Activated CD8-positive, alpha-beta memory T cell treated with anti-CD3 and anti-CD28 coated beads, Interleukin-2, amount 50 U/mL, for 24 hours (primary cell): ENCODE data around the gene CYGB.

Experiments used
- DNase-seq: peaks from one replicate; pipeline ENCODE4 v3.0.0-alpha.2; 2020; ENCODE audit errors: extremely low read depth

Gene CYGB

DNA sequence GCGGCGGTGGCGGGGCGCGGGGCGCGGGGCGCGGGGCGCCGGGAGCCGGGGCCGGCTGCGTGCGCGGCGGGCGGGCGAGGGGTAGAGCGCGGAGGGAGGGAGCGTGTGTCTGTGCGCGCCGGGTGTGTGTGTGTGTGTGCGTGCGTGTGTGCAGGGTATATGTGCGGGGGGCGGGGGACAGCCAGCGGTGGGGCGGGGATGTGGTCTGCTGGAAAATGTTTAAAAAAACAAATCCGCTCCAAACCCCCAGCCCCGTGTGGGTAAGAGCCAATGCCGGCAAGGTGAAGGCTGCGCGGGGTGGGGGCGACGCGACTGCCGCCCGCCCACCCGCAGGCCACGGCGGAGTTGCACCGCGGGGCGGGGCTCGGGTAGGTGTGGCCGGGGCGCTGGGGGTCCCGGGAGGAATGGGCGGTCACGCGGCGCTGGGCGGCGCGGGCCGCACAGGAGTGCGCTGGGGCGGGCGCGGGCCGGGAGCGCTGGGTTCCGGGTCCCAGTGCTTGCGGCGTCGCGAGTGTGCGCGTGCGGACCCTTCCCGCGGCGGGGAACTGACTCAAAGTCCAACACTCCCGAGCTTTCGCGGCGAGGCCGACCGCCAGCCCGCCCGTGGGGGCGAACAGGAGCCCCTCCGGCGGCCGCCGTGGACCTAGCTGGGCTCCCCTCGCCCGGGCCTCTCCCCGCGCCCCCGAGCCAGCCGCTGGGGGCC is at the start of gene CYGB:
Gene CYGB (minus strand): TSS at position 132 of the 703 bp plus-strand sequence. CDS start 167 bp downstream, outside the sequence.
- DNase-seq, result no peak

DNA sequence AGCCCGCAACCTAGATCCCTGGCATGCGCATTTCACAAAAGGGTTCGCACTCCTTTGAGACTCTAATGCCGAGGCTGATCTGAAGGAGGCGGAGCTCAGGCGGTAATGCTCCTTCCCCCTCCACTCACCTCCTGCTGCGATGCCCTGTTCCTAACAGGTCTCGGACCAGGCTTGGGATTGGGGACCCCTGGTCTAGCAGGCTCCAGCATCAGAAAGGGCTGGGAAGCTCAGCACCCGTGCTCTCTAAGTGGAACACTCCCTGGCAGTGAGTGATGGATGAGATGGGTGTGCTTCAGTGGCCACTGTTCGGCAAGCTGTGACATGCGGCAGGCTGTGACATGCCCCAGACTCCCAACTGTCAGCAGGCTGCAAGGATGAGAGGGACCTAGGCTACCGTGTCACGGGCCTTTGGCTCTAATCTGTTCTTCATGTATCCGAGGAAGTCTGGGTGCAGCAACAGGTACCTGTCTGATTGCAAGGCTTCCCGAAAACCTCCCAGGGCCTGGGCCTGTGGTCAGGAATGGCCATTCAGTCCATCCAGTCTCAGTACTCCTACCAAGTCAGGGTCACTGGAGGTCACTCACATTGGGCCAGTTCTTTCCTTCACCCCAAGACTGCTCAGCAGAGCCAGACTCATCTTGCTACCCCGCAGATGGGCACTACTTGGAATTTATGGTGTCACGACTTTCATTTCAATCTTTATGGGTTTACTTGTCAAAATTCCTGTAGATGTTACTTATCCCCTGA is 49.4 kb upstream of the CYGB start:
- no peak for DNase-seq

DNA sequence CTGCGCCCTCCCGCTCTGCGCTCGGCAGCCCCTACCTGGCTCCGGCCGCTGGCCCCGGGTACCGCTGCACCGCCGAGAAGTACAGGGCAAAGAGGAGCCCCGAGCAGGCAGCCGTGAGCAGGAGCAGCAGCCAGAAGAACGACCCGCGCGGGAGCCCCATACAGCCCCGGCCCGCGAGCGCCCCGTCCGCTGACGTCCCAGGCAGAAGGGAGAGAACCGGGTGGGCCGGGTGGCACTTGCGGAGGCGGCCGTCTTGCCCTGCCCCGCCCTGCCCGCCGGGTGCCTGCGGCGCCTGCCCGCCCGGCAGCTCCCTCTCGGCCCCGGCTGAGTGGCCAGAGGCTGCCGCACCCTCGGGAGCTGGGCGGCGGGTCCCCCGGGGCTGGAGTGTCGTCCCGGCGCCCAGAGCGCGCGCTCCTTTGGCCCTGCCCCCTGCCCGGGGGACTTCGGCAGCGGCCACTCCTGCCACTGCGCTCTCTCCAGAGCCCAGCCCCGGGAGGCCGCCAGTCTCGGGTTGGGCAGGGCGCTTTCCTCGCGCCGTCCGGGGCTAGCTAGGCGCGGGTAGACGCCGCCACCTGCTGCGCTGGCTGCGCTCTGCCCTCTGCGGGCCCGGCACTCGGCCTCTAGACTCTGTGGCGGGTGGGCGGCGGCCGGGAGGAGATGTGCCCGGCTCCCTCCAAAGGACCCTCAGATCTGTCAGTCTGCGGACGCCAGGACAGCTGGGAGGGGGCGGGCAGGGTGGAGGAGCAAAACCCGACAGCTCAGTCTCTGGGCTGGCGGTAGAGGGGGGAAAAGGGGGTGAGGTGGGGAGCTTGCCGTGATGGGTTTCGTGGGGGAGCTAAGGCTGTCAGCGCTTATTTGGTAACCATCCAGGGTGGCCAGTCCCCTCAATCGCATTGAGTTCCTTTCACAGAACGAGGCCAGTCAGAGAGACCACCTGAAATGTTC is 48.4 kb upstream of the CYGB start, which contains the start of gene ST6GALNAC2:
Gene ST6GALNAC2 (minus strand): TSS at position 212 of the 945 bp plus-strand sequence. CDS start 52 bp downstream, at position 160.
- DNase-seq, result no peak

DNA sequence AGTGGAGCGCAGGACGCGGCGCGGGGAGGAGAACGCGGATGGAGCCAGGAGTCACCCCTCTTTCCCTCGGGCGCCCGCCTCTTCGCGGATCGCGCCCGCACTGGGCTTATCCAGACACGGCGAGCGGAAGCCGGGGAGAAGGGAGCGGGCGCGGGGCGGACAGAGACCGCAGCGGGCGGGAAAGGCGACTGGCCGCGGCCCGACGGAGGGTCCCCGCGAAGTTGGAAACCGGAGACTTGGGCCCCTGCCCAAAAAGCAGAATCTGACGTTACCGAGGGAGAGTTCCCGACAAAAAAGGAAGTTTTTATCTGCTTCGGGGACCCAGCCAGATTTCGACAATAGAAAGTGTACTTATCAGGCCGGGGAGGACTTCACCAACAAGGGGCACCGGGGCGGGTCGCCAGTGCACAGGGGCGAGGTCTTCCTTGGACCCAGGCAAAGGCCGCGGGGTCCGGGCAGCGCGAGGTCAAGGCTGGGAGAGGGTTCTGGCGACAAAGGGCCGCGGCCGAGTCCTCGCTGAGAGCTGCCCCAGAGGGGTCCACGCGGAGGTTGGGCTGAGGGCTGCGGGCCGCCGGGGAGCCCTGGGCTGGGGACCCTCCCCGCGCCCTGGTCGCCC is 47.6 kb upstream of the CYGB start:
- DNase-seq, result no peak

DNA sequence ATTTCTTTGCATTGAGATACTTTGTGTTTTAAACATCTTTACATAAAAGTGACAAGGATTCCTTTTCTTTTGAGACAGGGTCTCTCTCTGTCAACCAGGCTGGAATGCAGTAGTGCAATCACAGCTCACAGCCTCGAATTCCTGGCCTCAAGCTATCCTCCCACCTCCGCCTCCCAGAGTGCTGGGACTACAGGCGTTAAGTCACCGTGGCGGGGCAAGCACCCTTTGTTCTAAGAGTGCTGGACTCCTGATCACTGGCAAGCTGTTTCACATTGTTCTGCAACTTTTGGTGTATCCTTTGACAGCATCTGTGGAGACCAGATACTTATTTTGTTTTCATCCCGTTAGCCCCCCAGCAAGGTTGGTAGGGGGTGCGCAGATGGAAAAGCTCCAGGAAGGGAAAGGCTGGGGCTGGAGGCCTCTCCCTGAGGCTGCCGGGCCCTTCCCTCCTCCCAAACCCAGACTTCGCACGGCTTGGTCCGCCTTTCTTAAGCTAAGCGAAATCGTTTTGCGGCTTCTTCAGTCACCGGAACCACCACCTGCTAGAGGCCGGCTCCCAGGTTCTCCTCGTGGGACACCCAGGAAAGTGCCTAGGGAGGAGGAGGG is 47.0 kb upstream of the CYGB start:
- no peak for DNase-seq

DNA sequence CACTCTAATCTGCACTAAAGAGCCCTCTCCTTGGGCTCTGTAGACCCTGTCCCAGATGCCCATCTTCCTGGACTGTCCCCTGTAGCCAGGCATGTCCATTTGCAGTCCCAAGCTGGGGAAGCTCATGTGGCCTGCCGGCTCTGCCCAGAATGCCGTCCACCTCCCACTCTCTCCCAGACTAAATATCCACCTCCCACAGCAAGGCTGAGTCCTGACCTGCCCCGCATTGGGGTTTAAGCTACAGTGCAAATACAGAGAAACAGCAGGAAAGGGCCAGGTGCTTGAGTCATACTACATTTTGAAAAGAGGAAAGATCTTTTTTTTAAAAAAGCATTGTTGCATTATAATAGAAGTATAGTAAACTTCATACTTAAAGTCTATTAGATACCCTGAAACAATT is 45.2 kb upstream of the CYGB start:
- DNase-seq, result no peak

DNA sequence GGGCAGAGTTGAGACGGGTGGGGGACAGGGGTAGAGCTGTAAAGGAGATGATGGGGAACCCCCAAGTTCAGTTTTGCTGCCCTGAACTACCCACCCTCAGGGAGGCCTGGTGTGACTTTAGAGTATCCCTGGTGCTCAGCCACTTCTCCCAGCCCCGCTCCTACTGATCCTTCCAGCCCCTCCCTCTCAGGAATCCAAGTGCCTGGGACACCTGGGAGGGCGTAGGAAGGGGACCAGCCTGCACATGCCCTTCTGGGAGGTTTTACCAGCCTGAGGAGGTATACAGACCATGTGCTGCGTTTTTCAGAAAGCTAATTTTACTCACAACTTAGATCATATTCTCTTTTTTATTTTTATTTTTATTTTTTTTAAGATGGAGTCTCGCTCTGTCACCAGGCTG is 44.0 kb upstream of the CYGB start:
- no peak for DNase-seq

DNA sequence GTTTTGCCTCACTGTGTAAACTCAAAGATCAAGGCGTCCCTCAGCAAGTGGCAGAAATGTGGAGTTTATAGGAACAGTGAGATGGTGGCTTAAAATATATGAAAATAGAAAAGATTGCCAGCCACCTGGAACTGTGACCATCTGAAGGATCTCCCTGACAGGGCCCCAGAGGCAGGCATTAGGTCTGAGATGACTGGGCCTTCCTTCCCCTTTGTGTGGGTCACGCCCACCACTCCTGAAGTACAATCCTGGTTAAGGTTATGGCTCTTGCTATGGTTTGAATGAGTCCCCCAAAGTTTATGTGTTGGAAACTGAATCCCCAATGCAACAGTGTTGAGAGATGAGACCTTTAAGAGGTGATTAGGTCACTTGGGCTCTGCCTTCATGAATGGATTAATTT is 41.8 kb upstream of the CYGB start:
- no peak for DNase-seq

DNA sequence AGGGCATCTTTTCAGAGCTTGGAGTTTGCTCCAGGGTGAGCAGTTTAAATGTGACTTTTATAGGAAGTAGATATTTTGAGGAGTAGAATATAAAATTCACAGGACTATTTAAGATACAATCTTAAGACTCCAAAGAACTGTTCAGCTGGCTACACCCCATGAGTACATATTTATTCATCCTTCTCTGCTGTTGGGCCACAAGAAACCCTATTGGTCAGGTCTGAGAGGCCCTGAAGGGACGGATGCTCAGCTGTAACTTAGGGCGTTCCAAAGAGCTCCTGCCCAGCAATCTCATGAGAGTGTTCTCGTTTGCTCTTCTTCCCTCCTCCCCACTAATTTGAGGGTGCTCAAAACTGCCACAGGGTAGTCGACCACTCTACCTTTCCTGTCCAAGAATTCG is 40.9 kb upstream of the CYGB start:
- no peak for DNase-seq

DNA sequence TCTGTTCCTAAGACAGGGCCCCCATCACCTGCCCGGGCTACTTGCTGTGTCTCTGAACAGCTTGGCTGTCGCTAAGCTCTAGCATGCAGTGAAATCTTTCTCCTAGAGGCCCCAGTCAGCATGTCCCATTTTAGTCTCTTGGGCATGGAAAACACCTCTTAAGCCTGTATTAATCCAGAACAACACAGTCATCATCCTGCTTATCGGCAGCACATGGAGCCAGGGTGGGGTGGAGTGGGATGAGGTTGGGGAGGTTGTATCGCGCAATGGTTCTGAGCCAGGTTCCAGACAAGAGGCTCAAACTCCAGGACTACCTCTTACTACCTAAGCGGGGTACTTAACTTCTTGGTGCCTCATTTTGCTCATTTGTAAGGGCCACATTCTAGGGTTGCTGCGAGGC is 40.4 kb upstream of the CYGB start:
- DNase-seq, result no peak

DNA sequence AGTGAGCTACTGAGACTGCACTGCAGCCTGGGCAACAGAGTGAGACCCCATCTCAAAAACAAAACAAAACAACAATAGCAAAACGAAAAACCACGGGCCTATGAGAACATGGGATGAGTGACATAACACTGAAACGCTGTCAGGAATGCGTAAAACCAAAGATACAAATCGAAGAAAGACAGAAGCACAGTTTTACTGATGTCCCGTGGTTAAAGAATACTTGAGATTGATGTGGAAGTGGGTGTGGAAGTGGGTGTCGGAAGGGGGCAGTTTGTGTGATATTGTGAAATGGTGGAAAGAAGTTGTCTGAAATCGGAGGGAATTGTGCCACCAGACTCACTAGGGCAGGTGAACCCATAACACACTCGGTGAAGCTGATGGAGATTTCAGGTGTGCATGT is 38.7 kb upstream of the CYGB start:
- no peak for DNase-seq

DNA sequence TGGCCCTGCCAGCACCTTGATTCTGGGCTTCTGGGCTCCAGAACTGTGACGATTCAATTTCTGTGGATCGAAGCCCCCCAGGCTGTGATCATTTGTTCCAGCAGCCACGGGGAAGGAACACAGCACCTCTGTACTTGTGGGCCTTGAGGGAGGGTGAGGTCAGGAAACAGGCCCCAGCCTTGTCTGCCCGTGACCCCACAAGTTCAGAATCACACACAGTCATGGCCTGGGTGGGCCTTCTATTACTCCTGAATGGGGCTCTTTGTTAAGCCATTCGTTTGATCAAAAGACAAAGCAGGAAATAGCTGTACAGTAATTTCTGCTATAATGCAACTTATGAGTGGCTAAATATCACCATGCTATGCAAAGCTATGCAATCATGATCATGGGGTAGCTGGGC is 38.1 kb upstream of the CYGB start:
- DNase-seq, result no peak

DNA sequence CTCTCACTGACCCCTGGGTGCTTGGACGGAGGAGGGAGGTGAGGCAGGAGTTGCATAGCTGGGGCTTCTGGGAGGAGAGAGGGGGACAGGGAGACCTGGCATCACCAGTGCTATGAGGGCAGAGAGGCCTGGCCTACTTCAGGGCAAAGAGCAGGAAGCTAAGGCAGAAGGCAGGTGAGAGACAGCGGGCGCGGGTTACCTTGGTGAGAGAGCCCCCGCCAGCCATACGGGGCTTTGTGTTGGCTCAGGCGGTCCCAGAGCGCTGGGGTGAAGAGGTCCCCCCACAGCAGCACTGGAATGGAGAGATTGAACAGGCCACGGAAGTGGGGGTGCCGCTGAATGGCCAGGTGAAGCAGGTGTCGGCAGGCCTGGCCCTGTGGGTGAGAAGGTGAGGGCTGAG is 36.7 kb upstream of the CYGB start:
- DNase-seq, result no peak

DNA sequence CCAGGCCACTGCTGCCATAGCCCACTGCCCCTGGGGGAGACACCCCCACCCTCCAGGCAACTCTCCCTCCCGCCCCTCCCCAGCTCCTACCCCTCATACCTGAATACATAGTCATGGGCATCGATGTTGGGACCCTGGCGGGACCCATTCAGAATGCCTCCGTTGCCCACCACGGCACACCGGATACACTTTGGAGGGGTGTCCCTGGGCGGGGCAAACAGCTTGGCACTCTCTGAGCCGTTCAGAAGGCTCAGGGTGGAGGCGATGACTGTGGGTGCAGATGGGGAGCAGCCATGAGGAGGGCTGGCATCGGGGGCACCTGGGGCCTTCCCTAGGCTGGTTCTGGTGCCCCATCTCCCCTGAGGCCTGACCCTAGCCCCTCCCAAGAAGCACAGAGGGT is 35.6 kb upstream of the CYGB start:
- DNase-seq, result no peak

DNA sequence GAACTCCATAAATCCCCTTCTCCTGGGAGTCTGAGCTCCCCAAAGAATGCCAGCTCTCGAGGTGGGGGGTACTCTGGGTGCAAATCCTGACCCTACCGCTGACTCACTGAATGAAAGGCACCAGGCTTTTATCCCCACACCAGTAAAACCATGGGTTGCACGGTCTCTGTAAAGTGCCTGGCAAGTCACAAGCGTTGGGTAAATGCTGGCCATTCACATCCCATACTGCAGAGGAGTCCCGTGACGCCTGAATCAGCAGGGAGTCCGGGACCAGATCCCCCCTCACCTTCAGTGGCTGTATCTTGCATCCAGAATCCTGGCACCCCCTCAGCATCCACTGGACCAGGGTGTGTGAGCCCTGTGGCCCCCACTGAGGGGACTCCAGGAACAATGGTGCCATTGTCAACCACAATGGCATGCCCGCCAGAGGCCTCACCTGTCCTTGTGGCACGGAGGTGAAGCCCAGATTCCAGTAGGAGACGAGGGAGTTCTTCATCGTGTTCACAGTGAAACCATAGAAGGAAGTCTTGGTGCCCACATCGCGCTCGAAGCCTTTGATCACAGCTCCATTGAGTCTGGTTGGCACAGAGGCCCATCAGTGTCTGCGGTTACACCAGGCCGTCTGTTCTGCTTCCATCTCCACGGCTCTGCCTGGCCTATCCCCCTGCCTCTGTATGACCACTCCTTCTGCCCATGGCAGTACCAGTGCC is 34.8 kb upstream of the CYGB start:
- DNase-seq, result no peak

DNA sequence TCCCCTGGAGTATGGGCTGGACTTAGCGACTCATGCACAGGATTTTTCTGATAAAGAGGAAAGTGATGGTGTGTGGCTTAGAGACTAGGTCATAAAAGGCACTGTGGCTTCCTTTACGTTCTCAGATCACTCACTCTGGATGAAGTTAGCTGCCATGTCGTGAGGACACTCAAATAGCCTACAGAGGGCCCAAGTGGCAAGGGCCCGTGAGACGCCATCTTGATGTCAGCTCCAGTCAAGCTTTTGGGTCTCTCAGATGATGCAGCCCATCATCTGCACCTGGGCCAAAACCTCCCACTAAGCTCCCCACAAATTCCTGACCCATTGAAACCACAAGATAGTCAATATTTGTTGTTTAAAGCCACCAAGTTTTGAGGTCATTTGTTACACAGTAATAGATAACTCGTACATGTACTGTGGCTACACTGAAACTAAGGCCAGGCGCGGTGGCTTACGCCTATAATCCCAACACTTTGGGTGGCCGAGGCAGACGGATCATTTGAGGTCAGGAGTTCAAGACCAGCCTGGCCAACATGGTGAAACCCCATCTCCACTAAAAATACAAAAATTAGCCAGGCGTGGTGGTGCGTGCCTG is 33.5 kb upstream of the CYGB start:
- DNase-seq, result no peak

DNA sequence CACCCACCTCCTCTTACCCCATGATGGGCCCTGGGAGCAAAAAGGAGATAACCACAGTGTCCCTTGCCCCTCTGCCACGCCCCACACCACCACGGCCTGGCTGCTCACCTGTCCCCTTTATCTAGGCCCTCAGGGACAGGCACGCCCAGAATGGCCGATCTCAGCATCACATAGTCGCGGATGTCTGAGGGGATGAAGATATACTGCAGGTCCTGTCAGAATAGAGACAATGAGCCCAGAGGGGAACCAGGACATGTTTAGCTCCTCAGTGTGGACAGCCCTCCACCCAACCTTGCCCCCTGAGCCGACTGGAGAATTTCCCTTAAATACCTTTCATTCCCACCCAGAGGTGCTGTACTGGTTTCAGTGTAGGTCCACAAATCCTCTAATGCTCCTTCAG is 32.9 kb upstream of the CYGB start:
- DNase-seq, result no peak

DNA sequence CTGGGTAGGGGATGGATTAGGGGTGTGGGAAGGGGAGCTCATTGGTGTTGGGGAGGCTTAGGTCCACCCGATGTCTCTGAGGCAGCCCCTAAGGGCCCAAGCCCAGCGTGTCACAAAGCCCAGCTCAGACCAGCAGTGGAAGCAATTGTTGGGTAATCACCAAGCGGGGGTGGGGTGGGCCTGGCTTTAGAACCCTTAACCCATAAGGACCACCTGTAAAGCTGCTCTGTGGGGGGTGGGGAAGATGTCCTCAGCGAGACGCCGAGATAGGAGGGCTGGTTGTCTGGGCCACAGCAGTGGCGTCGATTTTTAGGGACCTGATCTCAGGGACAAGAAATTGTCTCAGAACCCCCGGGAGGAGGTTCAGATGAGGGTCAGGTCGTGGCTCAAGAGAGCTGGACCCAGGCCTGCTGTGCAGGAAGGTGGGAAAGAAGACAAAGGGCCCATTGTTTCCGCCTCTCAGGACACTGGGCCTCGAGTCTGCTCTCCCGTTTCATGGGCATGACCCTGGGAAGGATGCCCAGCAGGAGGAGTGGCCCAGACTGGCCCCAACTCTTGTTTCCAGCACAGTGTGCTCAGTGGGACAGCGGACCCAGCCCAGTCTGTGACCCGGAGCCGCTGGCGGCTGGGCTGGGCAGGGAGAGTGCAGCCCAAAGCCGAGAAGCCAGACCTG is 32.2 kb upstream of the CYGB start:
- no peak for DNase-seq

DNA sequence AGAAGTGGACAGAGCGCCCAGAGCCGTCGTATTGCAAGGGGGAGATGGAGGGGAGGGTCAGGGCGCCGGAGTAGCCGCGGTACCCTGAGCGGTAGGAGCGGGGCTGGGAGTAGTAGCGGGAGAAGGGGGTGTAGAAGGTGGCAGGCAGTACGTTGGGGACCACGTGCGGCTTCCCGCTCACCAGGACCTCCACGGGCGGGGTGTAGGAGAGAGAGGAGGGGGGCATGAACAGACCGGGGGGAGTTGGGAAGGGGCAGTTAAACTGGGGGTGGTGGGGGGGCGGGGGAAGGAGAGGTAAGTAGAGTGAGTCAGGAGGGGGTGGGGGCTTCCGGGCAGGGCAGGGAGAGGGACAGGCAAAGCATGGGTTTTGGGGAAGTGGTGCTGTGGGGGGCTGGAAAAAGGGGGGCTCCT is 31.3 kb upstream of the CYGB start:
- DNase-seq, result no peak
